GM19438 (cell line): ENCODE results near the gene UGT8.
A peak's percentile ranks its signal among the peaks of the same experiment; 100 is the strongest.

ENCODE experiments used
- ATAC-seq: cut with Tn5 transposase; IDR thresholded peaks from one replicate; pipeline ENCODE4 v1.9.1; 2021; ENCODE audit warnings: low read depth; ENCODE audit not compliant: unreplicated experiment

The UGT8 gene

GRCh38 chr4:114684462-114684861 is 85.9 kb downstream of the UGT8 start:
- no peak for ATAC-seq

- ATAC-seq = no peak
These were observed 89.5 kb downstream of the UGT8 start for GRCh38 chr4:114688059-114688458.

GRCh38 chr4:114690571-114690970 is 92.0 kb downstream of the UGT8 start:
- no peak for ATAC-seq

- peak; percentile 87 for ATAC-seq
These were observed 93.3 kb downstream of the UGT8 start for GRCh38 chr4:114691865-114692264.

GRCh38 chr4:114692958-114693357 is 94.4 kb downstream of the UGT8 start:
- ATAC-seq = no peak

GRCh38 chr4:114694770-114695169 is 96.2 kb downstream of the UGT8 start:
- ATAC-seq = no peak

GRCh38 chr4:114698231-114698630 is 99.6 kb downstream of the UGT8 start:
- ATAC-seq = no peak

- ATAC-seq = no peak
These were observed 102.9 kb downstream of the UGT8 start for GRCh38 chr4:114701491-114701890.

GRCh38 chr4:114717432-114717831 is 118.8 kb downstream of the UGT8 start:
- ATAC-seq = no peak

- no peak for ATAC-seq
These were observed 126.5 kb downstream of the UGT8 start for GRCh38 chr4:114725066-114725465.

GRCh38 chr4:114727461-114727860 is 128.9 kb downstream of the UGT8 start:
- no peak for ATAC-seq
